Suppressor macrophage treated with lipopolysaccharide for 1 hour (primary cell): ENCODE measurements around the gene PRPF39.

Source experiments
- DNase-seq, 3 donors: peaks; one replicate each; pipeline ENCODE4 v3.0.0-alpha.2; 2020 to 2022

The PRPF39 gene

GRCh38 chr14:45140661-45141187 lies 56.8 kb downstream of the PRPF39 start:
- DNase-seq: no peak

DNA sequence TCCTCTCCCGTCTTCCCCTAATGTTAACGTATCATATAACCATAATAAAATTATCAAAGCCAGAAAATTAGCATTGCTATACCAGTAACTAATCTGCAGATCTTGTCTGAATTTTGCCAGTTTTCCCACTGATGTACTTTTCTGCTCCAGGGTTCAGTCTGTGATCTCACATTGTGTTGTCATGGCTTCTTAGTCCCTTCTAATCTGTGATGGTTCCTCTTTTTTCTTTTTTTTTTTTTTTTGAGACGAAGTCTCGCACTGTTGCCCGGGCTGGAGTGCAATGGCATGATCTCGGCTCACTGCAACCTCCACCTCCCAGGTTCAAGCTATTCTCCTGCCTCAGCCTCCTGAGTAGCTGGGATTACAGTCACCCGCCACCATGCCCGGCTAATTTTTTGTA lies 58.2 kb downstream of the PRPF39 start:
- DNase-seq: peak; percentile 10 to 42 (median 28)

GRCh38 chr14:45144658-45145057 lies 60.7 kb downstream of the PRPF39 start:
- no peak for DNase-seq

DNA sequence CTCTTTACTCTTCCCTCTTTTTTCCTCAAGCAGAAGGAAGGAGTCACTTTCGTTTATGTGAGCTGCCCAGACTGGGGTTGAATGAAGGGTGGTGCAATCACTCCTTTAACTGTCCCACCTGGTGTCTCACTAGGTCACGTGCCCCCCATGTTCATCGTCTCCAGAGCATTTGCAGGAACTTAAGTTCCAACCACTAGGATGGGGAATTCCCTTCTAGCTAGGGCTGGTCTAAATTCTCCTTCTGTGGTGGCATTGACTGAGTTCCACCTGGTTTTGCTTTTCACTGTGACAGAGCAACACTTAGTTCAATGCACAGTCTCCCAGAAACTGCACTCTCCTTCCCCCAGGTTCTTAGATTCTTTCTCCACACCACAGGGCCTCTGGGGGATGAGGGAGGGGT lies 61.3 kb downstream of the PRPF39 start:
- DNase-seq: no peak

DNA sequence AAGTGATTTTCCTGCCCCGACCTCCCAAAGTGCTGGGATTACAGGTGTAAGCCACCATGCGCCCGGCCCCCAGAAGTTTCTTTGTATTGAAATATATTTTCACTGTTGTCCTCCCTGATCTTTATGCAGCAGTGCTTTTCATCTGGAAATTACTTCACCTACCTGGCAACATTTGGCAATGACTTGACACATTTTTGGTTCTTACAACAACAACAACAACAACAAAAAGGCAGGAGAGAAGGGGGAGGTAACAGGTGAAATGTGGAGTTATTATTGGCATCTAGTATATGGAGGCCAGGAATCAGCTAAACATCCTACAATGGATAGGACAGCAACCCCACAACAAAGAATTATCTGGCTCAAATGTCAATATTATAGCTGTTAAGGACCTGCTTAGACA lies 65.7 kb downstream of the PRPF39 start:
- no peak for DNase-seq

- no peak for DNase-seq
These were observed 66.5 kb downstream of the PRPF39 start for GRCh38 chr14:45150386-45150890.

DNA sequence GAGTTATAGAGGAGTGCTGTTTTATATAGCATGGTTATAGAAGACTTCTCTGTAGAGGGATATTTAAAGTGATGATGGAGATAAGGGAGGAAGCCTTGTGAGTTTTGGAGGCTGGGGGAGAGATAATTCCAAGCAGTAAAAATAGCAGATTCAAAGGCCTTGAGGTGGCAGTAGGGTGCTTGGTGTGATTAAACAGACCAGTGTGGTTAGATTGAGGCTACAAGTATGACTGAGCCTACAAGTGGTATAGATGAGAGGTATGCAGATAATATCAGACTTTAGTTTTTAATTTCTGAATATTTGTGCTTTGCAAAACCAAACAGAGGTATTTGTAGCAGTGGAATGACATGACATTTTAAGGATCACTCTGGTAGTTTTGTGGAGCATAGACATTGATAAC lies 72.2 kb downstream of the PRPF39 start:
- DNase-seq: no peak
